K562 (cell line): ENCODE results near the gene RINT1. TPM values are rescaled to one million over a fixed set of nuclear protein-coding genes. Genes with fewer than 3 reads are reported as not detected.

ENCODE experiments used
- ADNP ChIP-seq: fragments of 200-800 bp; sonication (Bioruptor generic); IDR thresholded peaks from 2 replicates; pipeline ENCODE4 v1.6.1; 2016; ENCODE audit warnings: missing genetic modification characterization, missing compliant biosample characterization
- AFF1 ChIP-seq, 2 experiments: fragments of 450-650 bp; IDR thresholded peaks; 2 replicates each; pipeline ENCODE4 v1.6.1; 2018; ENCODE audit warnings: mild to moderate bottlenecking in 2 of 2, low read depth in 1 of 2; ENCODE audit not compliant: partially characterized antibody in 2 of 2
- ATF7 ChIP-seq: fragments of 450-650 bp; IDR thresholded peaks from 2 replicates; pipeline ENCODE4 v1.7.1; 2014; ENCODE audit warnings: mild to moderate bottlenecking, moderate library complexity
- BMI1 ChIP-seq: fragments of 150-350 bp; IDR thresholded peaks from 2 replicates; pipeline ENCODE4 v1.6.1; 2014; ENCODE audit warnings: low read length
- GABPA ChIP-seq: fragments of 200-800 bp; sonication (Bioruptor generic); conservative IDR thresholded peaks from 2 replicates; pipeline ENCODE4 v1.6.1; 2016; ENCODE audit warnings: low read depth, missing genetic modification characterization, missing compliant biosample characterization
- GABPB2 ChIP-seq: fragments of 250-450 bp; sonication (Bioruptor Pico); conservative IDR thresholded peaks from 2 replicates; pipeline ENCODE4 v1.5.1; 2021; ENCODE audit warnings: mild to moderate bottlenecking
- HNRNPK ChIP-seq: fragments of 200-400 bp; formaldehyde crosslinking; IDR thresholded peaks from one replicate; pipeline ENCODE4 v1.6.1; 2018; ENCODE audit warnings: mild to moderate bottlenecking, low read depth, low read length; ENCODE audit not compliant: poor library complexity, severe bottlenecking
- L3MBTL2 ChIP-seq: fragments of 450-650 bp; IDR thresholded peaks from 2 replicates; pipeline ENCODE4 v1.6.1; 2016; ENCODE audit warnings: mild to moderate bottlenecking, moderate library complexity
- MAFK ChIP-seq: IDR thresholded peaks from 2 replicates; pipeline ENCODE4 v1.6.1; 2011; ENCODE audit warnings: low read length, improper control_type of control experiment
- MYC ChIP-seq, 2 experiments: fragments of 250-450 bp in 1 of 2; sonication (Bioruptor Pico) in 1 of 2; IDR thresholded peaks; 2 replicates each; pipeline versions ENCODE4 v1.5.1 to v1.6.1; 2012 to 2021; ENCODE audit warnings: low read depth in 2 of 2, borderline replicate concordance in 1 of 2, improper control_type of control experiment in 1 of 2, low read length in 1 of 2, mild to moderate bottlenecking in 1 of 2, moderate library complexity in 1 of 2
- NFE2 ChIP-seq: IDR thresholded peaks from 2 replicates; pipeline ENCODE4 v1.6.1; 2014; ENCODE audit warnings: antibody characterized with exemption, low read depth
- PHB2 ChIP-seq: fragments of 450-650 bp; IDR thresholded peaks from 2 replicates; pipeline ENCODE4 v1.6.1; 2017; ENCODE audit warnings: low read depth
- POLR2A ChIP-seq: fragments of 450-650 bp; conservative IDR thresholded peaks from 2 replicates; pipeline ENCODE4 v1.6.1; 2016
- SP2 ChIP-seq: IDR thresholded peaks from 2 replicates; pipeline ENCODE4 v1.6.1; 2011; ENCODE audit warnings: mild to moderate bottlenecking, low read depth, low read length, moderate library complexity; ENCODE audit not compliant: poor library complexity, severe bottlenecking; ENCODE audit errors: extremely low read depth
- TAF1 ChIP-seq: IDR thresholded peaks from 2 replicates; pipeline ENCODE4 v1.6.1; 2011; ENCODE audit warnings: mild to moderate bottlenecking, low read length, moderate library complexity; ENCODE audit not compliant: insufficient read depth, control insufficient read depth, severe bottlenecking; ENCODE audit errors: extremely low read depth
- TCF3 ChIP-seq: sonication (generic); formaldehyde crosslinking; IDR thresholded peaks from 2 replicates; pipeline ENCODE4 v1.4.0; 2020; ENCODE audit warnings: mild to moderate bottlenecking, missing genetic modification reagents
- ZNF311 ChIP-seq: fragments of 250-450 bp; sonication (Bioruptor Pico); IDR thresholded peaks from 2 replicates; pipeline ENCODE4 v1.4.0; 2020; ENCODE audit warnings: mild to moderate bottlenecking, moderate library complexity
- ZNF707 ChIP-seq: fragments of 250-450 bp; sonication (Bioruptor Pico); conservative IDR thresholded peaks from 2 replicates; pipeline ENCODE4 v1.8.0; 2022; ENCODE audit warnings: inconsistent platforms, mild to moderate bottlenecking, moderate library complexity
- ZNF717 ChIP-seq: fragments of 250-450 bp; sonication (Bioruptor Pico); IDR thresholded peaks from 2 replicates; pipeline ENCODE4 v1.5.0; 2021
- ZNF79 ChIP-seq: fragments of 250-450 bp; sonication (Bioruptor Pico); IDR thresholded peaks from 2 replicates; pipeline ENCODE4 v1.4.0; 2020; ENCODE audit warnings: low read depth, mild to moderate bottlenecking, moderate library complexity
- polyA plus RNA-seq, 8 experiments: library from polyadenylated mRNA; depleted of rRNA in 4 of 8; stranded (reverse) in 5 of 8; unstranded in 3 of 8; fragments of >200 nt; fragmentation: Nextera tagmentation in 2 of 8; fragmentation: Illumina TruSeq in 1 of 8; extraction: Ambion mirVana in 2 of 8; extraction: Trizol in 1 of 8; gene quantifications; 2 replicates each; pipeline versions ENCODE4 v1.2.1 to v1.2.3, GENCODE V29; 2011 to 2014; ENCODE audit warnings: inconsistent platforms in 1 of 8, missing spikeins in 1 of 8
- total RNA-seq, 7 experiments: library from RNA; depleted of rRNA in 6 of 7; stranded (reverse); fragments of >200 nt in 6 of 7; fragmentation: Illumina TruSeq in 2 of 7; extraction: Trizol in 2 of 7; gene quantifications; 2 replicates each; pipeline versions ENCODE4 v1.2.1 to v1.2.3, GENCODE V29; 2011 to 2021; ENCODE audit warnings: low replicate concordance in 1 of 7
- TF ChIP-seq, protein P1 (sequence below): sonication (generic); formaldehyde crosslinking; IDR thresholded peaks from 2 replicates; pipeline ENCODE4 v1.8.1; 2023; ENCODE audit warnings: mild to moderate bottlenecking, missing genetic modification reagents
- TF ChIP-seq, protein P2 (sequence below): sonication (generic); IDR thresholded peaks from 2 replicates; pipeline ENCODE4 v1.6.1; 2016

The RINT1 gene
- total and polyA plus RNA-seq, 9 of the 15 experiments (the other 6 are each of a cell fraction or from before 2014, with no cell fraction given) = 21.3 to 74.3 (median 27.4) TPM

DNA sequence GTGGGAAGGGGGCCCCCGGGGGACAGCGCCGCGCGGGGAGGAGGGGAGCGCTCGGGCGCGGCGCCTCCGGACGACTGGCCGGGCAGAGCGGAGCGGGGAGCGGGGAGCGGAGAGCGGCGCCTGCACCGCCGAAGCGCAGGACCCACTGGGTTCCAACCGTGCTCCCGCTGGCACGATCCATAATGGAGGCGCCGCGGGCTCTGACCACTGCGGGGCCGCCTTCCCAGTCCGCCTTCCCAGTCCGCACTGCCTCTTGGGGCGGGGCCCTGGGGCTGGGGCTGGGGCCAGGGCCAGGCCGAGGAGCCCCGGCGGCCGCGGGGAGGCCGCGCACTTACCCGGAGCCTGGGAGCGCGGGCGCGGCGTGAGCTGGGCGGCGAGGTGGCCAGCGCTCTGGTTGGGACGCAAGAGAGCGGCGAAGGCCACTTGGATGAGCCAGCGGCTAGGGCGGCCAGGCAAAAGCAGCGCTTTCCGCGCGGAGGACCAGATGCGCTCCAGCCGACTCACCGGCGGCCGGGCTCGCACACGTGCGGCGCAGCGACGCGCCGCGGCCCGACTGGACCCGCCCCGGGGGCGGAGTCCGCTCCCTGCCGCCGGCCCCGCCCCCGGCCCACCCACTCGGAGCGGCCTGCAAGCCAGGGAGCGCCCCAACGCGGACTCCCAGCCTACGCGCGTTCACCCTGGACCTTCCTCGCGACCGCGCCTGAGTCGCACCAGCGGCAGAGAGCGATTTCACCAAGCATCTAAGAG is 10.1 kb upstream of the RINT1 start, which contains the start of gene PUS7 (continued):
- TF ChIP-seq, protein P1, sequence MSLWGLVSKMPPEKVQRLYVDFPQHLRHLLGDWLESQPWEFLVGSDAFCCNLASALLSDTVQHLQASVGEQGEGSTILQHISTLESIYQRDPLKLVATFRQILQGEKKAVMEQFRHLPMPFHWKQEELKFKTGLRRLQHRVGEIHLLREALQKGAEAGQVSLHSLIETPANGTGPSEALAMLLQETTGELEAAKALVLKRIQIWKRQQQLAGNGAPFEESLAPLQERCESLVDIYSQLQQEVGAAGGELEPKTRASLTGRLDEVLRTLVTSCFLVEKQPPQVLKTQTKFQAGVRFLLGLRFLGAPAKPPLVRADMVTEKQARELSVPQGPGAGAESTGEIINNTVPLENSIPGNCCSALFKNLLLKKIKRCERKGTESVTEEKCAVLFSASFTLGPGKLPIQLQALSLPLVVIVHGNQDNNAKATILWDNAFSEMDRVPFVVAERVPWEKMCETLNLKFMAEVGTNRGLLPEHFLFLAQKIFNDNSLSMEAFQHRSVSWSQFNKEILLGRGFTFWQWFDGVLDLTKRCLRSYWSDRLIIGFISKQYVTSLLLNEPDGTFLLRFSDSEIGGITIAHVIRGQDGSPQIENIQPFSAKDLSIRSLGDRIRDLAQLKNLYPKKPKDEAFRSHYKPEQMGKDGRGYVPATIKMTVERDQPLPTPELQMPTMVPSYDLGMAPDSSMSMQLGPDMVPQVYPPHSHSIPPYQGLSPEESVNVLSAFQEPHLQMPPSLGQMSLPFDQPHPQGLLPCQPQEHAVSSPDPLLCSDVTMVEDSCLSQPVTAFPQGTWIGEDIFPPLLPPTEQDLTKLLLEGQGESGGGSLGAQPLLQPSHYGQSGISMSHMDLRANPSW (CRISPR knock-in tag) = no peak
- TF ChIP-seq TCF3 (CRISPR knock-in tag) = no peak
- no peak for TF ChIP-seq ZNF79 (CRISPR knock-in tag)
- peak; percentile 98 for TF ChIP-seq MYC (IDR thresholded peaks at IDR 0.05; ENCODE audit: low read depth, low read length)
- TF ChIP-seq MYC (CRISPR knock-in tag; IDR thresholded peaks at IDR 0.05; ENCODE audit: borderline replicate concordance, low read depth) = no peak
- no peak; the same call in 1 of the 2 replicates for TF ChIP-seq MAFK
- TF ChIP-seq GABPB2 (CRISPR knock-in tag) = no peak
- peak; percentile 81 for TF ChIP-seq TAF1
- no peak for TF ChIP-seq AFF1 (IDR thresholded peaks at IDR 0.05; ENCODE audit: low read depth in 1 of 2, partially characterized antibody in 2 of 2)
- no peak for TF ChIP-seq ZNF311 (CRISPR knock-in tag)
- 0 out of 2 replicates have a peak, but pooled peaks have one; percentile 16 for TF ChIP-seq NFE2
- no peak for TF ChIP-seq PHB2
- no peak for TF ChIP-seq BMI1
- TF ChIP-seq ZNF717 (CRISPR knock-in tag) = no peak
- TF ChIP-seq HNRNPK = no peak
- TF ChIP-seq GABPA (tag) = no peak
- TF ChIP-seq SP2 = no peak
- TF ChIP-seq L3MBTL2 = peak; percentile 90
- TF ChIP-seq ATF7 = peak; percentile 66; the same call in 1 of the 2 replicates
- TF ChIP-seq, protein P2, sequence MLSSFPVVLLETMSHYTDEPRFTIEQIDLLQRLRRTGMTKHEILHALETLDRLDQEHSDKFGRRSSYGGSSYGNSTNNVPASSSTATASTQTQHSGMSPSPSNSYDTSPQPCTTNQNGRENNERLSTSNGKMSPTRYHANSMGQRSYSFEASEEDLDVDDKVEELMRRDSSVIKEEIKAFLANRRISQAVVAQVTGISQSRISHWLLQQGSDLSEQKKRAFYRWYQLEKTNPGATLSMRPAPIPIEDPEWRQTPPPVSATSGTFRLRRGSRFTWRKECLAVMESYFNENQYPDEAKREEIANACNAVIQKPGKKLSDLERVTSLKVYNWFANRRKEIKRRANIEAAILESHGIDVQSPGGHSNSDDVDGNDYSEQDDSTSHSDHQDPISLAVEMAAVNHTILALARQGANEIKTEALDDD = no peak
- TF ChIP-seq ADNP = no peak
- TF ChIP-seq ZNF707 (CRISPR knock-in tag) = no peak
- TF ChIP-seq POLR2A = peak; percentile 94
